HG03457 (cell line): Measurements from ENCODE around the gene FBXO3.
"Not testable (repeated sequence)": the region's sequence is repeated elsewhere in the genome, so short reads cannot be mapped to it uniquely, and the experiment has no call there.

ENCODE experiments used
- ATAC-seq: cut with Tn5 transposase; IDR thresholded peaks from one replicate; pipeline ENCODE4 v1.9.1; 2021; ENCODE audit warnings: moderate number of reproducible peaks; ENCODE audit not compliant: unreplicated experiment

FBXO3 gene

GRCh38 chr11:33773987-33774735 lies at the start of gene FBXO3:
Gene FBXO3 (minus strand): TSS chr11:33774520. CDS start chr11:33774497, 23 bp downstream.
- peak; percentile 69 for ATAC-seq

- ATAC-seq = not testable (repeated sequence)
Measured at GRCh38 chr11:33822981-33823380, 48.7 kb upstream of the FBXO3 start.

- ATAC-seq = no peak
Measured at GRCh38 chr11:33819278-33820035, 45.1 kb upstream of the FBXO3 start.

GRCh38 chr11:33808228-33808828 lies 34.0 kb upstream of the FBXO3 start:
- no peak for ATAC-seq

- no peak for ATAC-seq
Measured at GRCh38 chr11:33804471-33804870, 30.2 kb upstream of the FBXO3 start.

GRCh38 chr11:33802194-33802950 lies 28.1 kb upstream of the FBXO3 start:
- no peak for ATAC-seq

GRCh38 chr11:33801821-33802193 lies 27.5 kb upstream of the FBXO3 start:
- no peak for ATAC-seq

GRCh38 chr11:33797879-33798278 lies 23.6 kb upstream of the FBXO3 start:
- no peak for ATAC-seq

GRCh38 chr11:33790040-33790439 lies 15.7 kb upstream of the FBXO3 start:
- ATAC-seq = no peak

GRCh38 chr11:33788095-33788494 lies 13.8 kb upstream of the FBXO3 start:
- ATAC-seq = not testable (repeated sequence)

- ATAC-seq = no peak
Measured at GRCh38 chr11:33787076-33787475, 12.8 kb upstream of the FBXO3 start.

- ATAC-seq = no peak
Measured at GRCh38 chr11:33785609-33786008, 11.3 kb upstream of the FBXO3 start.

- ATAC-seq = no peak
Measured at GRCh38 chr11:33779849-33780528, 5.7 kb upstream of the FBXO3 start.

GRCh38 chr11:33778675-33779074 lies 4.4 kb upstream of the FBXO3 start:
- ATAC-seq = no peak

- ATAC-seq = no peak
Measured at GRCh38 chr11:33777906-33778305, 3.6 kb upstream of the FBXO3 start.

GRCh38 chr11:33775832-33776470 lies 1.6 kb upstream of the FBXO3 start:
- ATAC-seq = no peak

- ATAC-seq = no peak
Measured at GRCh38 chr11:33775467-33775807, 1.1 kb upstream of the FBXO3 start.

- no peak for ATAC-seq
Measured at GRCh38 chr11:33774736-33775466, 581 bp upstream of the FBXO3 start.

GRCh38 chr11:33773404-33773986 lies 825 bp downstream of the FBXO3 start:
- ATAC-seq = no peak
